ENCODE data around the gene TMCC1.

Gene TMCC1

GRCh38 chr3:129607391-129608068, 286.0 kb downstream of the TMCC1 start:
- no peak for DNase-seq

DNA sequence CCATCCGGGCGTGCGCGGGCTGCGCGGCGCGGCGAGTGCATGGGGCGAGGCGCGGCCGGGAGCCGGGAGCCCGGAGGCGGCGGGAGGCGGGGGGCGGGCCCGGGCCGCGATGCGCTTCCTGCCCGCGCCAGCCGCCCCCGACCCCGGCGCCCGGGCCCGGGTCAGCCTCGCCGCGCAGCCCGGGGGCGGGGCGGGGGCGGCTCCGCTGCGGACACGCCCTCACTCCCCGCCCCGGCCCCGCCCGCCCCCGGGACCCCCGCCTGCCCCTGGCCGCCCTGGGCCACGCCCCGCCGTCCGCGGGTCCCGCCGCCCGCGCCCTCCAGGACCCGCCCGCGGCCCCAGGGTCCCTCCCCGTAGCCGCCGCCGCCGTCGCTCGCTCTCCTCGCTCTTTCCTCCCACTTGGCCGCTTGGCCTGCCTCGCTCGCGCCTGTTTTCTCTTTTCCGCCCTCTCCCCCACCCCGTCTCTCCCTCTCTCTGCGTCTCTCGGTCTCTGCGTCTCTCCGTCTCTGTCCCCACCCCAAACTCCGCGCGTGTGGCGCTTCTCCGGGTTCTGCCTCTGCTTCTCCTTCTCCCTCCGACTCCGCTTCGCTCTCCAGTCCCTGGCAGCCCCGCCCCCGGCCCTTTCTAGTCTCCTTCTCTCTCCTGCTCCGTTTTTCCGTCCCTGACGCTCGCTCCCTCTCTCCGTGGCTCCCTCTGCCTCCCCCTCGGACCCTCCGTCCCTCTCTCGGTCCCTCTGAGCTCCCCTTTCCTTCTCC, 286.7 kb downstream of the TMCC1 start, which contains the start of gene PLXND1:
Gene PLXND1, minus strand, starts transcription at position 41 of the 755 bp plus-strand sequence. Its CDS starts 37 bp downstream, at position 4.
- DNase-seq = peak; percentile 41 to 47

DNA sequence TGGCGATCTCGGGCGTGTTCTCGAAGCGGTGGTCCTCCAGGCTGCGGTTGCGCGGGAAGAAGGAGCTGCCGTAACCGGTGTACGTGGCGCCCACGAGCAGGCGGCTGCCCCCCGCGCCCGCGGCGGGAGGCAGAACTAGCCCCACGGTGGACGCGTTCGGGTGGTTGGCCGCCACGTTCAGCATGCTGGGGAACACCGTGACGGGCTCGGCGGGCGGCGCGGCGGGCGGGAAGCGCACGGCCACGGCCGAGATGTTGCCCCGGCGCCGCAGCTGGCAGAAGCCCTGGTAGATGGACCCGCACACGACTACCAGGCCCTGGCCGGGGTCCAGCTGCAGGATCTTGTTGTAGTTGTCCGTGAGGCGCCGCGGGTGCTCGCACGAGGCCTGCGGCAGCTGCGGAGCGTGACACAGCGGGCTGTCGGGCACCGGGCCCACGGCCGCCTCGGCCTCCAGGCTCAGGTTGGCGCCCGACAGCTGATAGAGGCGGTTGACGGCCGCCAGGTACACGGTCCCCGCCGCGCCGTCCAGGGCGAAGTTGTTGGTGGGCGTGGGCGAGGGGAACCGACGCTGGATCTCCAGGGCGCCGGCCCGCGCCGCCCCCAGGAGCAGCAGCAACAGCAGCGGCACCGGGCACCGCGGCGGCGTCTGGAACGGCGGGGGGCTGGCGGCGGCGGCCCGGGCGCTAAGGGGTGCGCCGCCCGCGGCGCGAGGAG, 287.4 kb downstream of the TMCC1 start:
- DNase-seq = peak in 1 of 2 donors; percentile 11

GRCh38 chr3:129605203-129605921, 288.1 kb downstream of the TMCC1 start:
- peak; percentile 38 to 47 for DNase-seq

DNA sequence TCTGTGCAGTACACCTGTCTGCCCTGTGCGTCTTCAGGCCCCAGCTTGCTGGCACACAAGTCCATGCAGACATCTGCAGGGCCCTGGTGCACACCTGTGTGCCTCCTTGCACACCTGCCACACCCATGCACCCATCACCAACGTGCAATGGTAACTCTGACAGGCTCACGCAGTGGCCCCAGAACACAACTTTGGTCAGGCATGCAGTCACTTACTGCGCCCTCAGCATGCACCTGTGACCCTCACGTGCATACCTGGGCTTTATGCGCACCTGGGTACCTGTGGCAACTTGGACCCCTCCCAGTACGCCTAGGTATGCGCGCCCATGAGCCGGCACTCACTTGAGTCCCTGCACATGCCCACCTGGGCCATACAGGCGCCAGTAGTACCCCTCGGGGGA, 288.7 kb downstream of the TMCC1 start:
- no peak for DNase-seq

- no peak for DNase-seq
These were observed 289.3 kb downstream of the TMCC1 start for GRCh38 chr3:129603991-129604749.

DNA sequence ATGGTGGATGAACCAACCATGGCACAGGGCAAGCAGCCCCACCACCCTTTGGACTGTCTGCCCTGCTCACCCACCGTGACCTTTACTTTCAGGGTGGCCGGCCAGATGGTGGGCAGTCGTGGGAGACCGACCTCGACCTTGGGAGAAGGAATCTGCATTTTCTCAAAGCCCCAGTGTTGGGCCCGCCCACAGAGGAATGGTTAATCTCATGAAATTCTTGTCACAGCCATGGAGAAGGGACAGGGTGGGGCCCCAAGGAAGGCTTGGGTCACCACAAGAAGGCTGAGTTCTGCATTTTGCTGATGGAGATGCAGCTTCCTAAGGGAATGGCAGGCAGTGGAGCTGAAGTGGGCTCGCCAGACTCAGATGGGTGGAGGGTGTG, 290.0 kb downstream of the TMCC1 start:
- DNase-seq = no peak

DNA sequence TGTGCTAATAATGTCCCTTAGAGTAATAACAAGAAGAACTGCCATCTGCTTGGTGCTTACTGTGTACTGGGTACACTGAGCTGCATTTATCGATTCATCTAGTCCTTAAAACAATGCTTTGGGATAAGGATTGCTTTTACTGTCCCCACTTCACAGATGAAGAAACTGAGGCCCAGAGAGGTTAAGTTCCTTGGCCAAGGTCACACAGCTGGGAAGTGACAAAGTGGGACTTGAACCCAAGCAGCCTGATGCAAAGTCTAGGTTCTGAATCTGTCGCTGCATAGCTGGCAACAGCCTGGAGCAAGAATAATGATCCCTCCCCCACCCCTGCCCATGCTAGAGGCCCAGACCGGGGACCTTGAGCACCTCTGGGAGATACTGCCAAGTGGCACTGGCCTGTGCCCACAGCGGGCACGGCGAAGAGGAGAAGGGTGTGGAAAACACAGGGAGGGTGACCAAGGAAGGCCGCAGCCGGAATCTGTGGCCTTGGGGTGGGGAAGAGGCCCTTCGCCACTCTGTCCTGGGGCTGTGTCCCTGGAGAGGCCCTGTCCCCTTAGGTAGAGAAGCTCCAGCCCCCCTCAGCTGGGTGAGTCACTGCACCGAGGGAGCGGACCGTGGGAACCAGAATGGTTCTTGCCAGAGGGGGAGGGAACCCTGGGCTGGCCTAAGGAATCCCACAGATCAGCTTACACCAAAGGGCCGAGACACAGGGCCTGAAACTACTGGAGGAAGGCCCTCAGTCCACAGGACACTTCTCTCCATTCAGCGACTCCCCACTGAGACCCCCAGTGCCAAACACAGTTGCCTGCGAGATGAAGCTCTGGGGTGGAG, 290.6 kb downstream of the TMCC1 start:
- no peak for DNase-seq

DNA sequence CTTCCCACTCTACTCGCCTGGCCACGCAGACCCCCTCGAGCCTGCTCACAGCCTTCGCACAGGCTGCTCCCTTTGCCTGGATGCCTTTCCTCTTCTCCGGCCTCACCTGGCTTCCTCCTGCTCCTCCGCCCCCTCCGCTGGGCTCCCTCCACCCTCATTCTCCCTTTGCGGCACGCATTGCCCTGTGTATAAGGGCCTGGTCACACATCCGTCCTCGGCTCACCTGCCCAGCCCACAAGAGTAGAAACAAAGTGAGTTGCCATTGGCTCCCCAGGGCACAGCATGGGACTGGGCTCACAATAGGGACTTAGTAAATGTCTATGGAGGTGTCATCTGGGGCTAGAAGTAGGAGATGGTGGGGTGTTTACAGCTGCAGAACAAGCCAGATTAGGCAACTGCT, 291.2 kb downstream of the TMCC1 start:
- DNase-seq = no peak

- no peak for DNase-seq
These were observed 291.8 kb downstream of the TMCC1 start for GRCh38 chr3:129601713-129602112.

DNA sequence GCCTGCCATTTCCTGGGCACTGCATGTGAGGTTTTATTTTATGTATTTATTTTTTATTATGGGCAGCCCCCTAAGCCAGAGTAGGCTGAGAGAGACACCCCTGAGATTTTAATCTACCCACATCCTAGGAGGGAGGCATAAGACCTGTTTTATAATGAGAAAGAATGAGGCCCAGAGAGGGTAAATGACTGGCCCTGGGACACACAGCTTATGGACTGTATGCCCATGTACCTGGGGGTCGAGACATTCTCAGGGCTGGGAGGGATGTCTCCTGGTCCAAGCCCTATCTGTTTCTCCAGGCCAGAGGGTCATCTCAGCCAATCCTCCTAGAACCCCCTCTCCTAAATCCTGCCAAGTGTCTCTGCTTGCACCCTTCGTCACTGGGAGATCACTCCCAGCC, 293.2 kb downstream of the TMCC1 start:
- DNase-seq = no peak

- DNase-seq = no peak
These were observed 293.9 kb downstream of the TMCC1 start for GRCh38 chr3:129599607-129600006.

DNA sequence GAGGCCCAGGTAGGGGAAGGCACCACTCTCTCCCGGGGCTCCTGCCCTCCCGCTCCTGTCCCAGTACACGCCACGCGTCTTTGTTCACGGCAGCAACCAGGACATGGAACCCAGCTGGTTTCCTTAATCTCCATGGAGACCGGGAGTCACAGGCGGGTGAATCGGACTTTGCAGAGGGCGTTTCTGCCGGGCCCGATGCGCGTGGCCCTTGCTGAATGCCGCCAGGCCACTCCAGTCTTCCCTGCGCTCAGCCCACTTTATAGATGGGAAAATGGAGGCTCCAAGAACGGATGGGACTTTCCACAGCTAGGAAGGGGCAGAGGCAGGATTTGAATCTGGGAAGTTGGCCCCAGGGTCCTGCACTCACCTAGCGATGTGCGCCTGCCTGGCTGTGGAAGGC, 294.4 kb downstream of the TMCC1 start:
- no peak for DNase-seq

GRCh38 chr3:129598484-129598883, 295.0 kb downstream of the TMCC1 start:
- no peak for DNase-seq

DNA sequence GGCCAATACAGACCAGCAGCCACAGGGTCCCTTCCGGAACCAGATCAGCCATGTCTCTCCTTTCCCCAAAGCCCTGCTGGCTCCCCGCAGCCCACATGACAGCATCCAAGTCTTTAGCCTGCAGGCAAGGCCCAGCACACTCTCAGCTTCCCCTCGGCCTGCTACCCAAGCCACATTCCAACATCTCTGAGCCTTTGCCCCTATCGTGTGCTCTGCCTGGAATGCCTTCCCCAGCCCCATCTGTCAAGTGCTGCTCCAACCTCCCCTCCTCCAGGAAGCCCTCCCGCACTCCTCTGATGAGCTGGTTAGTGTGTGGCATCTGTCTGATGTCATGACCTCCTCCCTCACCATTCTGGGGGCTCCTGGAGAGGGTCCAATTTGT, 295.5 kb downstream of the TMCC1 start:
- DNase-seq = no peak
